Measurements from ENCODE around the gene ANK3.

The ANK3 gene

GRCh38 chr10:60358282-60358681 lies 31.4 kb downstream of the ANK3 start:
- Histone ChIP-seq H3K36me3 (ENCODE audit: control insufficient read depth in 2 of 2, insufficient read depth in 1 of 2, low read length in 2 of 2) (no peaks in the 10 kb centered on the region), H3K4me1 (ENCODE audit: control insufficient read depth, insufficient read depth, low read length) (no peaks in the 10 kb centered on the region), H3K9me3 (ENCODE audit: control insufficient read depth, insufficient read depth, low read depth, low read length) (no peaks in the 10 kb centered on the region), H3K27ac (ENCODE audit: extremely low read depth, low read depth, low read length) (no peak overlapping the region), H3K4me3 (ENCODE audit: low read depth, low read length) (no peak overlapping the region)
- TF ChIP-seq KLF1 (tag by site-specific recombination; IDR thresholded peaks at IDR 0.05) (no peak), ZFP41 (tag by site-specific recombination; IDR thresholded peaks at IDR 0.05; ENCODE audit: borderline replicate concordance) (no peak), SALL2 (tag by site-specific recombination; IDR thresholded peaks at IDR 0.05; ENCODE audit: borderline replicate concordance) (no peak), SCRT2 (tag by site-specific recombination; IDR thresholded peaks at IDR 0.05) (no peak), SETDB1 (IDR thresholded peaks at IDR 0.05; ENCODE audit: insufficient read length, low read length) (no peak), ZNF354C (tag by site-specific recombination; IDR thresholded peaks at IDR 0.05; ENCODE audit: borderline replicate concordance, low read depth) (no peak), ZNF24 (tag by site-specific recombination; IDR thresholded peaks at IDR 0.05) (no peak), ZNF776 (tag by site-specific recombination; IDR thresholded peaks at IDR 0.05; ENCODE audit: borderline replicate concordance) (no peak), ZNF132 (tag by site-specific recombination; IDR thresholded peaks at IDR 0.05; ENCODE audit: borderline replicate concordance) (no peak), PRDM4 (tag by site-specific recombination; IDR thresholded peaks at IDR 0.05) (no peak), ZNF416 (tag by site-specific recombination; IDR thresholded peaks at IDR 0.05) (no peak), ZNF248 (tag by site-specific recombination; IDR thresholded peaks at IDR 0.05) (no peak), ZNF768 (tag by site-specific recombination; IDR thresholded peaks at IDR 0.05) (no peak), ZNF2 (tag by site-specific recombination; IDR thresholded peaks at IDR 0.05) (no peak), ZBTB7A (tag by site-specific recombination; IDR thresholded peaks at IDR 0.05; ENCODE audit: low read depth) (no peak)
- TF ChIP-seq, protein P1, sequence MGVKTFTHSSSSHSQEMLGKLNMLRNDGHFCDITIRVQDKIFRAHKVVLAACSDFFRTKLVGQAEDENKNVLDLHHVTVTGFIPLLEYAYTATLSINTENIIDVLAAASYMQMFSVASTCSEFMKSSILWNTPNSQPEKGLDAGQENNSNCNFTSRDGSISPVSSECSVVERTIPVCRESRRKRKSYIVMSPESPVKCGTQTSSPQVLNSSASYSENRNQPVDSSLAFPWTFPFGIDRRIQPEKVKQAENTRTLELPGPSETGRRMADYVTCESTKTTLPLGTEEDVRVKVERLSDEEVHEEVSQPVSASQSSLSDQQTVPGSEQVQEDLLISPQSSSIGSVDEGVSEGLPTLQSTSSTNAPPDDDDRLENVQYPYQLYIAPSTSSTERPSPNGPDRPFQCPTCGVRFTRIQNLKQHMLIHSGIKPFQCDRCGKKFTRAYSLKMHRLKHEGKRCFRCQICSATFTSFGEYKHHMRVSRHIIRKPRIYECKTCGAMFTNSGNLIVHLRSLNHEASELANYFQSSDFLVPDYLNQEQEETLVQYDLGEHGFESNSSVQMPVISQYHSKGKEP (tag by site-specific recombination; IDR thresholded peaks at IDR 0.05) = no peak
- TF ChIP-seq, protein P2, sequence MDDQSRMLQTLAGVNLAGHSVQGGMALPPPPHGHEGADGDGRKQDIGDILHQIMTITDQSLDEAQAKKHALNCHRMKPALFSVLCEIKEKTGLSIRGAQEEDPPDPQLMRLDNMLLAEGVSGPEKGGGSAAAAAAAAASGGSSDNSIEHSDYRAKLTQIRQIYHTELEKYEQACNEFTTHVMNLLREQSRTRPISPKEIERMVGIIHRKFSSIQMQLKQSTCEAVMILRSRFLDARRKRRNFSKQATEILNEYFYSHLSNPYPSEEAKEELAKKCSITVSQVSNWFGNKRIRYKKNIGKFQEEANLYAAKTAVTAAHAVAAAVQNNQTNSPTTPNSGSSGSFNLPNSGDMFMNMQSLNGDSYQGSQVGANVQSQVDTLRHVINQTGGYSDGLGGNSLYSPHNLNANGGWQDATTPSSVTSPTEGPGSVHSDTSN (CRISPR knock-in tag; IDR thresholded peaks at IDR 0.05) = no peak
- POLR2A ChIA-PET = no interaction called here
- CTCF ChIA-PET = no interaction called here

GRCh38 chr10:60353519-60354258 lies 36.0 kb downstream of the ANK3 start:
- H3K36me3 ChIP-seq (ENCODE audit: control insufficient read depth in 2 of 2, insufficient read depth in 1 of 2, low read length in 2 of 2) = no peaks in the 10 kb centered on the region
- POLR2A ChIA-PET = no interaction called here
- TF ChIP-seq, protein P3, sequence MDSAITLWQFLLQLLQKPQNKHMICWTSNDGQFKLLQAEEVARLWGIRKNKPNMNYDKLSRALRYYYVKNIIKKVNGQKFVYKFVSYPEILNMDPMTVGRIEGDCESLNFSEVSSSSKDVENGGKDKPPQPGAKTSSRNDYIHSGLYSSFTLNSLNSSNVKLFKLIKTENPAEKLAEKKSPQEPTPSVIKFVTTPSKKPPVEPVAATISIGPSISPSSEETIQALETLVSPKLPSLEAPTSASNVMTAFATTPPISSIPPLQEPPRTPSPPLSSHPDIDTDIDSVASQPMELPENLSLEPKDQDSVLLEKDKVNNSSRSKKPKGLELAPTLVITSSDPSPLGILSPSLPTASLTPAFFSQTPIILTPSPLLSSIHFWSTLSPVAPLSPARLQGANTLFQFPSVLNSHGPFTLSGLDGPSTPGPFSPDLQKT (IDR thresholded peaks at IDR 0.05; ENCODE audit: borderline replicate concordance, low read depth, low read length) = no peak
- TF ChIP-seq ZNF776 (tag by site-specific recombination; IDR thresholded peaks at IDR 0.05; ENCODE audit: borderline replicate concordance) (no peak), ZNF843 (tag by site-specific recombination; IDR thresholded peaks at IDR 0.05) (no peak), ZIC2 (tag by site-specific recombination; IDR thresholded peaks at IDR 0.05) (peak; percentile 65), ZNF335 (tag by site-specific recombination; conservative IDR thresholded peaks at IDR 0.05) (0 out of 2 replicates have a peak, but pooled peaks have one; percentile 18), ZNF514 (tag by site-specific recombination; IDR thresholded peaks at IDR 0.05) (no peak), ZNF548 (tag by site-specific recombination; IDR thresholded peaks at IDR 0.05) (no peak), ZNF433 (tag by site-specific recombination; IDR thresholded peaks at IDR 0.05; ENCODE audit: low read depth) (no peak)
- TF ChIP-seq, protein P4, sequence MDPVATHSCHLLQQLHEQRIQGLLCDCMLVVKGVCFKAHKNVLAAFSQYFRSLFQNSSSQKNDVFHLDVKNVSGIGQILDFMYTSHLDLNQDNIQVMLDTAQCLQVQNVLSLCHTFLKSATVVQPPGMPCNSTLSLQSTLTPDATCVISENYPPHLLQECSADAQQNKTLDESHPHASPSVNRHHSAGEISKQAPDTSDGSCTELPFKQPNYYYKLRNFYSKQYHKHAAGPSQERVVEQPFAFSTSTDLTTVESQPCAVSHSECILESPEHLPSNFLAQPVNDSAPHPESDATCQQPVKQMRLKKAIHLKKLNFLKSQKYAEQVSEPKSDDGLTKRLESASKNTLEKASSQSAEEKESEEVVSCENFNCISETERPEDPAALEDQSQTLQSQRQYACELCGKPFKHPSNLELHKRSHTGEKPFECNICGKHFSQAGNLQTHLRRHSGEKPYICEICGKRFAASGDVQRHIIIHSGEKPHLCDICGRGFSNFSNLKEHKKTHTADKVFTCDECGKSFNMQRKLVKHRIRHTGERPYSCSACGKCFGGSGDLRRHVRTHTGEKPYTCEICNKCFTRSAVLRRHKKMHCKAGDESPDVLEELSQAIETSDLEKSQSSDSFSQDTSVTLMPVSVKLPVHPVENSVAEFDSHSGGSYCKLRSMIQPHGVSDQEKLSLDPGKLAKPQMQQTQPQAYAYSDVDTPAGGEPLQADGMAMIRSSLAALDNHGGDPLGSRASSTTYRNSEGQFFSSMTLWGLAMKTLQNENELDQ (tag by site-specific recombination; IDR thresholded peaks at IDR 0.05; ENCODE audit: low read depth) = no peak
- no peaks in the 10 kb centered on the region for H3K4me1 ChIP-seq (ENCODE audit: control insufficient read depth, insufficient read depth, low read length)
- no peak overlapping the region for H3K27ac ChIP-seq (ENCODE audit: extremely low read depth, low read depth, low read length)
- H3K9me3 ChIP-seq (ENCODE audit: control insufficient read depth, insufficient read depth, low read depth, low read length) = no peaks in the 10 kb centered on the region
- H3K4me3 ChIP-seq (ENCODE audit: low read depth, low read length) = no peak overlapping the region
- CTCF ChIA-PET = no interaction called here
